ENCODE data around the gene NPTN.
A peak's percentile ranks its signal among the peaks of the same experiment; 100 is the strongest.
"Not testable (repeated sequence)": the region's sequence is repeated elsewhere in the genome, so short reads cannot be mapped to it uniquely, and the experiment has no call there.

NPTN gene

GRCh38 chr15:73633111-73633990 lies at the start of gene NPTN:
Gene NPTN (minus strand): TSS chr15:73633389. CDS start chr15:73633215, 174 bp downstream.
- DNase-seq: peak; percentile 89

DNA sequence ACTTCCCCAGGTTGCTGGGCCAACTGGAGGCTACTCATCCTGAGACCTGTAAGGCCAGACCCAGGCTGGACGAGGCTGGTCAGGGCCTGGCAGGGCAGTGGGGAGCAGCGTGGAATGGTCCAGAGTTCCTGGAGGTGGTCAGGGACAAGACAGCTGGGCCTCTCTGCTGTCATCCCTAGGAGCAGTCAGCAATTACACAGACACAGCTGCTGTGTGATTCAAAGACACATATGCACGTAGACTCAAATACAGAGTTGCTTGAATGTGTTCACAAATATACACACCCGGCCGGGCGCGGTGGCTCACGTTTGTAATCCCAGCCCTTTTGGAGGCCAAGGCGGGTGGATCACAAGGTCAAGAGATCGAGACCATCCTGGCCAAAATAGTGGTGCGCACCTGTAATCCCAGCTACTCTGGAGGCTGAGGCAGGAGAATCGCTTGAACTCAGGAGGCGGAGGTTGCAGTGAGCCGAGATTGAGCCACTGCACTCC lies 49.5 kb upstream of the NPTN start:
- DNase-seq: no peak

DNA sequence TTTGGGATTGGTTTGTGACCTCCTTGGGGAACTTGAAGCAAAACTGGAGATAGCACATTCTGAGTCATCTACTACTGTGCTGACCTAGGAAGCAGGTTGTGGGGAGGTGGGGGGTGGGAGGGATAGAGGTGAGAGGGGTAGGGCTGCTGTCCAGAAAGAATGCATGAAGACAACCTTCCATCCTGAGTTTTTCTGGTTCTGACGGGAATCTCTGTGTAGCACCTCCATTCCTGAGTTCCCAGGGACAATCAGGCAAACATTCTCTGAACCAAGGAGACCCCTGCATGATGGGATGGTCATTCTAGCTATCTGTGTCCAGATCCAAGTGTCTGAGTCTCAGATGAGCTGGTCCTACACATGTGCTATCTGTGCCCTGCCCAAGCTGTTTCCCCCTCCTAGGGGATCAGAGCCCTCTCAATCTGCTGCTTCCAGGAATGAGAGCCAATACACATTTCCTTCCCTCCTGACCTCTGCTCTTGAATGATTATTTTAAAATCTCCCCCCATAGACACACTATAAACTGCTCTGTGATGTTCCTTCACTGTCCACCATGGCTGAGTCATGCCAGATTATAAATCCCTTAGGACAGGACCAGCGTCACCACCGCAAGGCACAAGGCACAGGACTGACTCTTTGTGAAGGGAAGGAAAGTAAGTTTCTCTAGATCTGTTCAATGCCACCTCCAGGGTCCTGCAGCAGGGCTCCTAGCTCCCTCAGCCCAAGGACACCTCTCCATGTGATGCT lies 48.8 kb upstream of the NPTN start:
- no peak for DNase-seq

- DNase-seq: no peak
Measured at GRCh38 chr15:73681063-73681462, 47.9 kb upstream of the NPTN start.

GRCh38 chr15:73680549-73680948 lies 47.4 kb upstream of the NPTN start:
- no peak for DNase-seq

- DNase-seq: no peak
Measured at GRCh38 chr15:73679964-73680363, 46.8 kb upstream of the NPTN start.

DNA sequence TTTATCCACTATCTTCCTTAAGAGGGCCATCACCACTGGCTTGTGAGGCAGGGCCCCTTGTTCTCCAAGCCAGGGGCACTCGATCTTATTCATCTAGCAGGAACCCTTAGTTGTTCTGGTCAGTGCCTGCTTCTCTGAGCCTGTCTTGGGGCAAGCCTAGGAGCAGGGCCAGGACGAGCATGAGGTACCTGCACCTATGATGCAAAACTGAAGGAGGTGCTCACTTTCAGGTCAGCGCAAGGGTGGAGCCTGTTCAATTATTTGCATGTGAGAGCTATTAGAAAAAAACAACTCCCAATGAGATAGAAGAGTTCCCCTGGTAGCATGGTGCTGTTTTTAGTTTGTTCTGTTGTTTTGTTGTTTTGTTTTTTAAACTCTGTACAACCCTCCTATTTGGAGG lies 46.0 kb upstream of the NPTN start:
- DNase-seq: no peak

DNA sequence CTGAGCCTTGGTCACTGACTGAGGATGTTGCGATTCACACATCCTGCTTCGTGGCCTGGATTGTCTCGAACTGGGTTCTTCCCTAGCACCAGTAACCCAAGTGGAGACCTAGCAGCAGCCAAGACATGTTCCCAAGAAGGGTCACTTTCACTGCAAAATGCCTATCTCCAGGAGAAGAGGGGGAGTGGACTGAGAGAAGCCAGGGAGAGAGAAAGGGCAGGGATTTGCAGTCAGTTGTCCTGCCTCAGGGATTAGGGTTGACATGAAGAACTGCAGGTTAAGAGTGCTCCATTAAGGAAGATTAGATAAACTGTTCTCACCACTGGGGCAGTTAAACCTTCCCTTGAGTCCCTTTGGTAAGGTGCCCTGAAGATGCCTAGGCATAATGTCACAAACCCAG lies 45.3 kb upstream of the NPTN start:
- DNase-seq: no peak

- DNase-seq: no peak
Measured at GRCh38 chr15:73677733-73678132, 44.5 kb upstream of the NPTN start.

- DNase-seq: peak; percentile 17
Measured at GRCh38 chr15:73677146-73677607, 44.0 kb upstream of the NPTN start.

GRCh38 chr15:73674587-73674986 lies 41.4 kb upstream of the NPTN start:
- DNase-seq: no peak

GRCh38 chr15:73660455-73660854 lies 27.3 kb upstream of the NPTN start:
- no peak for DNase-seq

DNA sequence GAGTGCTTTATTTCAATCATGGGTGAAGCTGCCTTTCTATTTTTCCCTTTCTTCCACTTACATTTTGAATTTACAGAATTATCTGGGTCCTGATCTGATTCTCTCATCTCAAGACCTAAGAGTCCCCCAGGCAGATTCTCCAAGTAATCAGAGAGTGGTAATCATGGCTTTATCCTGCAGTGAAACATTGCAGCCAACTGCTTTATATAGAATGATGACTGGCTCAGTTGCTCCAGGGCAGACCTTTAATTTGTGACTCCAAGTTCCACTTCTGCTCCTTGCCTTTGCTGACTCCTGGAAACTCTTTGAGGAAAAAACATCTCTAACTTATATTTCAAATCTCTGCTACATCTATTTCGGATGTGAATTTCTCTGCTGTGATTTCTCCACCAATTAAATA lies 25.5 kb upstream of the NPTN start:
- DNase-seq: no peak

GRCh38 chr15:73655724-73656123 lies 22.5 kb upstream of the NPTN start:
- no peak for DNase-seq

DNA sequence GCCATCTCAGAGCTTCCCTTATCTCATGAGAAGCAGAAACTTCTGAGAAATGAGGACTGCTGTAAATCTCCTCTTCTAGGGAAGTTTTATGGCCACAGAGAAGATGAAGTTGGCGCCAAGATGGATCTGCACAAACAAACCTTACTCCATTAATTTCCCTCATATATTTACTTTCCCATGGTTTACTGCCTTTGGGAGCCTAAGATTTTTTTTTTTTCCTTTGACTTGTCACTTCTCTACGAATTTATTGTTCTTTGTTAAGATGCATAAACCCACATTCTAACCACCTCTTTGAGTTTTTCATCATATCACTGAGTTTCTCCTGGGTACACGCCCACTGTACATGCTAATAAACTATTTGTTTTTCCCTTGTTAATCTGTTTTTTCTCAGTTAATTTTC lies 21.5 kb upstream of the NPTN start:
- DNase-seq: no peak

- no peak for DNase-seq
Measured at GRCh38 chr15:73650416-73651126, 17.4 kb upstream of the NPTN start.

DNA sequence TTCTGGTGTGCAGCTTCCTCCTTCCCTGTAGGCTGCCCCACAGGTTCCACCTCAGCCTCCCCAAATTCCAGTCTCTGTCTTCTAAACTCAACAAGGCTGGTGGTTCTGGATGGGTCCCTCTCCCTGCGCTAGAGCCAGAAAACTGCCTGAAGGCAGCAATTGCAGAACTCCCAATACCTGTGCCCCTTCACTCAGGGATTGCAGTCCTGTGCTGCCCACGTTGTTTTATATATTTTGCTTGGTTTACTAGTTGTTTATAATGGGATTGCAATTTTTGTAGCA lies 14.8 kb upstream of the NPTN start:
- no peak for DNase-seq

DNA sequence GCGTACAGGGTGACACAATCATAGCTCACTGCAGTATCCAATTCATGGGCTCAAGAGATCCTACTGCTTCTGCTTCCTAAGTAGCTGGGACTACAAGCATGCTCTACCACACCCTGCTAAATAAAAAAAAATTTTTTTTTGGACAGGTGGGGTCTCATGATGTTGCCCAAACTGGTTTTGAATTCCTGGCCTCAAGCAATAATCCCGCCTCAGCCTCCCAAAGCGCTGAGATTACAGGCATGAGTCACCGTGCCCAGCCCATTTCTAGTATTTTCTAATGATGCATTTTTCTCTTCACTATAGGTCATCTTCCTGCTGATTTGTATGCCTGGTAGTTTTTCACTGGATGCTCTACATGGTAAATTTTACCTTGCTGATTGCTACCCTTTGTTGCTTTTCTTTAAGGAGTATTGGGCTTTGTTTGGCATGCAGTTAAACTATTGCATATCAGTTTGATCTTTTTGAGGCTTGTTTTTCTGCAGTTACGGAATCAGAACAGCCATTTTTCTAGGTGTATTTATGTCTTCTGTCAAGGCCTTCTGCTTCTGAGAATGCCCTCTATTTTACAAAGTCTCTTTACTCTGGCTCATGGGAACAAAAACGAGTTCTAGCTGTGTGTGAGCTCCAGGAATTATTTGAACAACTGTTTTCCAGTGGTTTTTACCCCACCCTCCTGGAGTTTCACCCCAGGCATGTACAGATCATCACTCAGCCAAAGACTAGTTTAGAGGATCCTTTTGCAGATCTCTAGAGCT lies 14.2 kb upstream of the NPTN start:
- DNase-seq: no peak

DNA sequence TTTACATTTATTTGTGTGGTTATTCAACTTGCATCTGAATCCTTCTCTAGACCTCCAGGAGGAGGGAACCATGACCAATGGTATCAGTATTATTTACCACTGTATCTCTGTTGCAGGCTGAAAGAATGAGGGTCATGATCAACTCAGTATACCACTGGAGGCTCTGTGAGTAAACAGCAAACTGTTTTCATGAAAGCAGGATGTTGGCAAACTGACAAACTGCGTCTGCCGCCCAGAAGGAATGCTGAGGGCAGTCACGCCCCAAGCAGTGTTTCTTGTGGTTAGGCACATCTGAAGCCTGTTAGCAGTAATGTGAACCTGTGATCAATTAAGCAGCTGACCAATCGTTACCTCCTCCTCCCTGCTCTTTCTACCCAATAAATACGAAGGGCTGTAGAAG lies 6.3 kb upstream of the NPTN start:
- DNase-seq: not testable (repeated sequence)

DNA sequence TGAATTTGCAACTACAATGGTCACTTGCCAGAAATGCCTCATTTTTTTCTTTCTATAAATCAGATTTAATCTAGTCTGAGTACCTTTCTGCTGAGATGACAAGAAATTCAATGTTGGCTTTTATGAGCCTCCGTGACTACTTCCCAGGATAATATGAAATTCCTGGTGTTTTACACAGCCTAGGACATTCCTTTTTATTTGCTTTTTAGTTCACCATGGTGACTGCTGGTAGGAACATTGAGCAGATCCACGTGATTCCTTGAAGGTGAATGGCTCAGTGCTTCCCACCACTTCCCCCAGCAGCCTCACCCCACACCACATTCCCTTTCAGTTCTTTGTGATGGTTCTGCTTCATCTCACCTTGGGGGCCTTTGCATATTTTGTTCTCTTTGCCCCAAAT lies 4.3 kb upstream of the NPTN start:
- no peak for DNase-seq

GRCh38 chr15:73633991-73634495 lies 854 bp upstream of the NPTN start:
- DNase-seq: no peak

- no peak for DNase-seq
Measured at GRCh38 chr15:73632670-73633058, 525 bp downstream of the NPTN start.

Measured in NCI-H1092 treated with DMSO at 0.1 percent for 48 hours (cell line).